ENCODE results near the gene PRPF18.

The PRPF18 gene

GRCh38 chr10:13644866-13645265 lies 58.1 kb downstream of the PRPF18 start:
- DNase-seq: no peak

- DNase-seq: no peak
Observed at GRCh38 chr10:13648425-13648824, 61.7 kb downstream of the PRPF18 start.

GRCh38 chr10:13649844-13650520 lies 63.2 kb downstream of the PRPF18 start:
- DNase-seq: no peak

DNA sequence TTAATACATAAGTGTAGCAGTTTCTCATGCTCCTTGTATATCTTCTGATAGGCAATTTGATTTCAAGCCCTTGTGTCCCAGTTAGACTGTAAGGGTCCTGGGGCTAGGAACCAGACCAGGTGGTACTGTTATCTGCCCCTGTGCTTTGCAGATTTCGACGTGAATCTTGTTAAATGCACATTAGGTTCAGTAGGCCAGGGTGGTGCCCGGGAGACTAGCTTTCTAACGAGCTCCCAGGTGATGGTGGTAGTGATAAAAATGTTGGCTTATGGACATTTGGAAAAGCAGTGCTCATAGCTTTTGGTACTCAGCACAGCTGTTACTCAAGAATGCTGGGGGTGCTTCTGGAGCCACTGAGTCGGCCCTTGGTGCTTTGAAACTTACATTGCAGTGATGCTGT lies 64.2 kb downstream of the PRPF18 start:
- no peak for DNase-seq

DNA sequence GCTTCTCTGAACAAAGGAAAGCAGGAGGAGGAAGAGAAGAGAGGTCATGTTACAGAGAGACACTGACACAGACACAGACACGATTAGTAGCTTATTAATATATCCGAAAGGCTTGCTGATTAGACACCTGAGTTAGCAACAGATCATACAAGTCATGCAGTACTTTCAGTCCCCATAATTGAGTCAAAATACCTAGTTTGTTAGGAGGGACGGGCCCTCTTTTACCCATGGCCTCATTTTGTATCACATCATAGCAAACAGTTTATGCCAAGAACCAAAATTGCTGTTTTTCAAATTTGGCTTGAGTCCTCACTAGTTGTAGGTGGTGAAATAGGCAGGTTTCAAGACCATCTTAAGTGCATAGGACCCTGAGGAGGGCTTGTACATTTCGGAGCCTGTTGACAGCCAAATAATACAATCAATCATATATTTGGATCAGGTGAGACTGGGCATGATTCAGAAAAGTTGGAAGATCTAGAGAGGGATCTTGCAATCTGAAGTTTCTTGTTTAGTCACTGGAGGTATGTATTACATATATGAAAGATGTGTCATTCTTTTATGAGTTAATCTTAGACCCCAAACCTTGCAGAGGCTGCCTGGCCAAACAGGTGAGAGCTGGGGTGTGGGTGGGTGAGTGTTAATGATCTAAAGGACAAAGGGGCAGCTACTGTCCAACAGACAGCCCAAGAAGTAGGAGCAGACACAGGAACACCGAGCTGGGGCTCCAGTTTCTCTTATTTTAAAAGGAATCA lies 65.4 kb downstream of the PRPF18 start:
- no peak for DNase-seq

DNA sequence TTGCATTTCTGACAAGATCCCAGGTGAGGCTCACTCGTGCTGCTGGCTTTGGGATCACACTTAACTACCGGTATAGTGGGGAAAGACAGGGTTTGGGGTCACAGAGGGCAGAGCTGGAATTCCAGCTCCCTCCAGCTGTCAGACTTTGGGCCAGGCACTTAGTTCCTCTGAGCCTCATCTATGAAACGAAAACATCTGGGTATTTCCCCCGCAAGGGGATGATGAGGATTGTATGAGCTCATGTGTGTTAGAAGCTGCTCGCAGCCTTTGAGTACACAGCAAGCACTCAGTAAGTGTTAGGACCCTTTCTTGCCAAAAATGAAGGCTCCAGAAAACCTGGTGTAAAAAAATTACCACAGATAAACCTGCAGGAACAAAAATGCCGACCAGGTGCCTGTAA lies 66.1 kb downstream of the PRPF18 start:
- DNase-seq: no peak

- no peak for DNase-seq
Observed at GRCh38 chr10:13654118-13654830, 67.5 kb downstream of the PRPF18 start.

DNA sequence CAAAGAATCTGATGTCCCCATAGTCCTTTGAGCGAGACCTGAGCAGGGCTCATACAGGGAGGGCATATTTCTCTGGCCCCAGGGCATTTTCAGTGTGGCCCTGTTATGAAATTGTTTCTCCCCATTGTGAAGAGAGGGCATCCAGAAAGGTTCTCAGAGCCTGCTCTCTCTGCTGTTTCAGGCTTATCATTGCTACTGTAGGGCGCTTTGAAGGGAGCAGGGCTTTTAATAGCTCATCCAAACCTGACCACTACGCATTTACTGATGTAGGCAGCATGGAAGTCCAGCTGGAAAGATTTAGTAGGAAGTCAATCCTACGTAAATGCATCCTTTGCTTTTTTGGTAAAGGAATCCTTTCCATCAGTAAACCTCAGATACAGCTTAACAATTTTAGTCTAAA lies 68.1 kb downstream of the PRPF18 start:
- no peak for DNase-seq

GRCh38 chr10:13656337-13657100 lies 69.8 kb downstream of the PRPF18 start:
- DNase-seq: no peak

- no peak for DNase-seq
Observed at GRCh38 chr10:13657101-13657680, 70.4 kb downstream of the PRPF18 start.

DNA sequence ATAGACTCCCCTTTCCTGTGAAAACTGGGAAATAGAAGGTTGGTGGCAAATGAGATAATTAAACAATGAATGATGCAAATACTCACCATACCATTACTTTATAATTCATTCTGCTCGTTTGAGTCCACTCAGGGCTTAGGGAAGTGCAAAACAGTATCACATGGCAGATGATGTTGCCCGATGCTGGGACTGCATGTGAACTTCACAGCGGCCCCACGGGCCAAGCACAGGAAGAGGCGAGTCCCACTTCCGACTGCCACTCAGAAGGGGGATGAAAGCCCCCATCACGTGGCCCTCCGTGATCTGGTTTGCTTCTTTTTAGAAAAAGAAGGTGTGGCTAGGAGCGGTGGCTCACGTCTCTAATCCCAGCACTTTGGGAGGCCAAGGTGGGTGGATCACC lies 71.5 kb downstream of the PRPF18 start:
- no peak for DNase-seq

GRCh38 chr10:13658871-13659685 lies 72.3 kb downstream of the PRPF18 start:
- no peak for DNase-seq

DNA sequence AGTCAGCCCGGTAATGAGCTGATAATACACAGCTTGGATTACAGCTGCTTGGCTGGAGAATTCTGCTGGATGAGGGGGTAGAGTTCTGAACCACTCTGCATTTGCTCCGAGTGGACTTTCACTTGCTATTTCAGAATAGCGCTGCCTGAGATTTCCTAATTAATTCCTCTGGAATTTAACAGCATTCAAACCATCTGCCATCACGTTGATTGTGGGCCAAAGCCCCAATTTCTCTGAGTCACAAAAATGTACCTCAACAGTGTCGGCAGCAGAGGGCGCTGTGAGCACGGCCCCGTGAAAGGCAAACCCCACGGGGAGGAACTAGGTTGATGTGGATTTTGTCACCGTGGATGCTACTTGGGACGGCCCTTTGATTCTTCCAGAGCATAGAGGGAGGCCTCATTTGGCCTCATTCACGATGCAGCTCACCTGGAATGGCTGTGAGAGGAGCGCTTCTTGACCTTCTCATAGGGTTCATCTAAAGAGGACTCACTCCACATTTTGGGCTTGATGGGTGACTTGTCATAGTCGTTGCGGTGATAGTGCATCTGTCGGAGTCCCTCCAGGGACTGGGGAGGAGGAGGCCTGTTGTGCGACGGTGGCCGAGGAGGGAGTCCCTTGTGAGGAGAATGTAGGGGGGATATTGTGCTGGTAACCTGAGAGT lies 73.3 kb downstream of the PRPF18 start:
- DNase-seq: peak; percentile 72

- DNase-seq: no peak
Observed at GRCh38 chr10:13660551-13660920, 73.8 kb downstream of the PRPF18 start.

DNA sequence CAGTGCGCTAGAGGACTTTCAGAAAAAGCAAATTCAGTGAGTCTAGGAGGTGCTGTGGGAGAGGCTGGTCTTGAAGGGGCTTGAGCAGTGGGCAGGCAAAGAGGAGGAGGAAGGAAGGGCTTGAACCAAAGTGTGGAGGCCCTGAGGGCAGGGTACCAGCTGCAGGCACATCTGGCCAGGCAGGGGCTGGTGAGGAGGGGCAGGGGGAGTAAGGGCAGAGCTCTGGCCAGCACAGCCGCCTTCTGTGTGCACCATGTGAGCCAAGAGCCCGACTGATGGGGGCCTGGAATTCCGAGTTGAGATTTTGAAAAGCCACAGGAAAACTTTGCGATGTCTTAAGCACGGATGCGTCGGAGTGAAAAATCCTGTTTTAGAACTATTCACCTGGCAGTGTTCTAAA lies 74.5 kb downstream of the PRPF18 start:
- DNase-seq: no peak

DNA sequence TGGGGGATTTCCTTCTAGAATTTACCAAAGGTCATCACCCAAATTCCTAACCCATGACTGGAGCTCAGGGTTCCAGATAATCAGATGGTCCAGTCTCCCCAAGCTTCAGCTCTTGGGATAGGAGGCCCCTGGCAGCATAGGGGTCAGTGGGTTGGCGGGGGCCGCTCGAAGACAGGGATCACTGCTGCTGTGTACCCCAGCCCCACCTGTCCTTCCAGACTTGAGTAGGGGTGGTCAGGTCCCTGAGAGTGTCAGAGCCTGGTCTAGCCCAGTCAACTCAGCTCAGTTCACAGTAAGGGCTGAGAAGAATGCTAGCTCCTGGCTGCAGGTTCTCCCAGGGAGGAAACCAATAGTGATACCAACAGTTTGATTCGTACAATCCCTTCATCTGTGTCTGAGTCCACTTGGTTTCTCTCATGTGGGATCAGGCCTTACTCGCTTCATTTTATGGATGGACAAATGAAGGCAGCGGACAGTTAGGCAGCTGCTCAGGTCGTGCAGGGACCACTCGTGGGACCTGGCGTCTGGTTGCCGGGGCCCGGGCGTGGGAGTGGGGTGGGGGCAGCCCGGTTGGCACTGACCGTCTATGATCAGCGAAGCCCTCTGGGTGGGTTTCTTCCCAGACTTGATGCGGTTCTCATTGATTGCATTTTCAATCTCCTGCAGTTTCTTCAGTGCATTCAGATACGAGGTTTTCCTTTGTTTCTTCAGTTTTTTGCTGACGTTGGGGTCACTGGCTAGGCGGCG lies 78.9 kb downstream of the PRPF18 start:
- no peak for DNase-seq

- DNase-seq: no peak
Observed at GRCh38 chr10:13668126-13668525, 81.4 kb downstream of the PRPF18 start.

GRCh38 chr10:13669182-13669855 lies 82.6 kb downstream of the PRPF18 start:
- DNase-seq: no peak

GRCh38 chr10:13669901-13670300 lies 83.1 kb downstream of the PRPF18 start:
- DNase-seq: no peak

DNA sequence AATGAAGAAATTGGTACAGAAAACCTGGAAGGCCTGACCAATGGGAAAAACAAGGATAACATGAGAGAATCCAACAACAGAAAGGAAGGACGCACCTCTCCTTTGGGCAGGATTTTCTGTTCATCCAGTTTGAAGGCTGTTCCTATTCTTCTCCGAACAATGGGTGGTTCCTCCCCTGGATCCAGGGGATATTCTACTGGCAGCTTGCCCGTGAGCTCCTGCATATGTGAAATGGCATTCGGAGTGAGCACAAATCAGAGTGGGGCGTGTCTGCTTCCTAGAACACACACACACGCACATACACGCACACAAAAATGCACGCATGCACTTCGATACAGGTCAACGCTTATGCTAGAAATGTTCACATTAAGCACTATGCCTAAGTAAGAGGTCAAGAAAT lies 83.5 kb downstream of the PRPF18 start:
- DNase-seq: no peak
